GM12874 (cell line): ENCODE measurements around the gene FAM3D.

ENCODE experiments used
- TF ChIP-seq, protein P1 (sequence below): IDR thresholded peaks from 2 replicates; pipeline ENCODE4 v1.5.1; 2011; ENCODE audit warnings: low read depth, mild to moderate bottlenecking, control low read depth, low read length, moderate library complexity; ENCODE audit not compliant: insufficient read depth

Gene FAM3D

GRCh38 chr3:58603606-58604005, 63.0 kb downstream of the FAM3D start:
- TF ChIP-seq, protein P1, sequence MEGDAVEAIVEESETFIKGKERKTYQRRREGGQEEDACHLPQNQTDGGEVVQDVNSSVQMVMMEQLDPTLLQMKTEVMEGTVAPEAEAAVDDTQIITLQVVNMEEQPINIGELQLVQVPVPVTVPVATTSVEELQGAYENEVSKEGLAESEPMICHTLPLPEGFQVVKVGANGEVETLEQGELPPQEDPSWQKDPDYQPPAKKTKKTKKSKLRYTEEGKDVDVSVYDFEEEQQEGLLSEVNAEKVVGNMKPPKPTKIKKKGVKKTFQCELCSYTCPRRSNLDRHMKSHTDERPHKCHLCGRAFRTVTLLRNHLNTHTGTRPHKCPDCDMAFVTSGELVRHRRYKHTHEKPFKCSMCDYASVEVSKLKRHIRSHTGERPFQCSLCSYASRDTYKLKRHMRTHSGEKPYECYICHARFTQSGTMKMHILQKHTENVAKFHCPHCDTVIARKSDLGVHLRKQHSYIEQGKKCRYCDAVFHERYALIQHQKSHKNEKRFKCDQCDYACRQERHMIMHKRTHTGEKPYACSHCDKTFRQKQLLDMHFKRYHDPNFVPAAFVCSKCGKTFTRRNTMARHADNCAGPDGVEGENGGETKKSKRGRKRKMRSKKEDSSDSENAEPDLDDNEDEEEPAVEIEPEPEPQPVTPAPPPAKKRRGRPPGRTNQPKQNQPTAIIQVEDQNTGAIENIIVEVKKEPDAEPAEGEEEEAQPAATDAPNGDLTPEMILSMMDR: no peak

DNA sequence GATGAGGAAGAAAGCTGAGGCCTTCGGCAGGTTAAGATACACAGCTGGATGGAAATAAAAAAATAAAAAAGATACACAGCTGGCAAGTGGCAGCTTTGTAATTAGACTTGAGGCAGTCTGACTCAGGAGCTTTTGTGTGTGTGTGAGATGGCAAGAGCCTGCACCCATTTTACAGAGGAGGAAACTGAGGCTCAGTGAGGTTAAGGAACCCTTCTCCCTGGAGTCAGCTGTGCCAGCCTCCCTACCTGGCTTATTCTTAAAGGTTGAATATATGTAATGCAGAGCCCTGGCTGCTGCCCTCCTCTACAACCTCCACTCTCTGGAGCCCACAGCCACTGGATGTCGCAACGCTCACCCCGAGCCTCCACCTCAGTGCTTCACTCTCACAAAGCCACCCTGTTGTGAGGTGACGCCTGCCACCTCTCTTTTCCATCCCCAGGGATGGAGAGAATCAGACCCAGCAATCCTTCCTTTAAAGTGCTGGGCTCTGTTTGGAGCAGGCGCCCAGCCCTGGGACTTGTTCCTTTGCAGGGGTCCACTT, 68.7 kb downstream of the FAM3D start:
- TF ChIP-seq, protein P1: no peak

GRCh38 chr3:58596834-58597518, 69.6 kb downstream of the FAM3D start:
- TF ChIP-seq, protein P1: no peak

DNA sequence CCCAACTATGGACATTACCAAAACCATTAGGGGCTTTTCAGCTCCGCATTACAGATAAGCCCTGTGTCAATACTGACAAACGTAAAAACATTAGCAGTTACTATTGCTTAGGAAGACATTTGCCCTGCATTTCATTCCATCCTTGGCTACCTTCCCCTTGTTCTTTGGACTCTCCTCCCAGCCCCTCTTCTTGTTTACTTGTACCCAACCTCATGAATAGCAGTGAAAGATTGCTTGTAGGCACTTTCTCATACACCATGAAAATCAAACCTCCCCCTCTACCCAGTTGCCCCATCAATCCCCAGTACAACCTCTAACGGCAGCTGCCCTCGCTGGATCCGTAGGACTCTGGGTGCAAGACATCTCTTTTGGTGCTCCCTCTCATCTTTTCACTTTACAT, 72.5 kb downstream of the FAM3D start:
- TF ChIP-seq, protein P1: no peak

DNA sequence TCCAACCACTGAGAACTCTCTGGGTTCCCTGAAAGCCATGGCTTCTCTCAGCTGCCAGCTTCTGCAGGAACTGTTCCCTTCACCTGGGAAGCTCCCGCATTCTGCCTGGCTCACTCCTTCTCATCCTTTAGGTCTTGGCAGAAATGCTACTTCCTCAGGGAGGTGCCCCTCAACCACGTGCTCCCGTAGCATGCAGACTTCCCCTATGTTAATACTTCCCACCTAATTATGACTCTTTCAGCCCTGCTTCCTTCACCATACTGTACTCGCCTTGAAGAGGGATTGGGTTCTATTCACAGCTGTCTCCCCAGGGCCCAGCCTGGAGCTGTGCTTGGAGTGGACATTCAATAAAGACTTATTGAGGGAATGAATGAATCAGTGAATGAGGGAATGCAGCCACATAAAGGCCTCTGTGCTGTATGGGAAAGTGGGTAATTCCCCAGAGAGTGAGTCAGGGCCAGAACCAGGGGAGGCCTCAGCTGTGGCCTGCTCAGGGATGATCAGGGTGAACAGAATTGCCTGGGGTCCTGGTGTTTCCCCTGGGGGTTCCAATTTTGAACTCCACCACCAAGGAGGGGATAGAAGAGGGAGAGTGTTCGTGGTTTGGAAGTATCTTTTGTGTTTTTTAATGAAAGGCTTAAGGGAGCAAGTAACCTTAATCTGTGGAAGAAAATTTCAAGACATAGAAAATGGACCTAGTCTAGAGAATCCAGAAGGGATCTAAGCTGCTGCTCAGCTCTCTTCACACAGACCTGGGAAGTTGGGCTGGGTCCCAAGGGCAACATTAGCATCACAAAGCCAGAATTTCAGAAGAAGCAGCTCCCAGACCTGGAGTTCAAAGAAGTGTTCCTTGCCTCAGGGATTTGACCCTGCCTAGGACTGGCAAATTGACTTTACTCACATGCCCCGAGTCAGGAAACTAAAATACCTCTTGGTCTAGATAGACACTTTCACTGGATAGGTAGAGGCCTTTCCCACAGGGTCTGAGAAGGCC, 74.8 kb downstream of the FAM3D start:
- TF ChIP-seq, protein P1: no peak

DNA sequence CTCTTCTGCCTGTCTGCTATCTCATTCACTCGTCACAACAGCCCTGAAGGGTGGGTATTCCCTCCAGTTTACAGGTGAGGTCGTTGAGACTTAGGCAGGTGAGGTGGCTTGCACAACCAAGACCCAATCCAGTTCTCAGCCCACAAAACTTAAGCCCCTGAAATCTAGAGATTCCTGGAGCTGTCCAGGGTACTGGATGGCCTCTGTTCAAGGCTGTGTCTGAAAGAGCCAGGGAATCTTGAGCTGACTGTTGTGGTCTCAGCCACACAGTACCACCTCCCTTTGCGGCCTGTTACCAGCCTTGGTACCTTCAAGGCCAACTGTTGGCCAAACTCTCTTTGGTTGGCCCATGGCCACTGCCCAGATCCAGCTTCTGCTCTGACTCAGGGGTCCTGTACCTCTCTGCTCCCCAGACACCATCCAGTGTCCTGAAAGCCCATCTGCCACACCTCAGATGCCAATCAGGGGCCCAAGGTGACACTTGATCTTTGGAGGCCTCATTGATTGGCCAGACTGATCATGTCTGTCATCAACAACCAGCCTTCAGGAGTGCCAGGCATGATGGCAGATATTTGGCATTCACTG, 78.5 kb downstream of the FAM3D start:
- TF ChIP-seq, protein P1: no peak

DNA sequence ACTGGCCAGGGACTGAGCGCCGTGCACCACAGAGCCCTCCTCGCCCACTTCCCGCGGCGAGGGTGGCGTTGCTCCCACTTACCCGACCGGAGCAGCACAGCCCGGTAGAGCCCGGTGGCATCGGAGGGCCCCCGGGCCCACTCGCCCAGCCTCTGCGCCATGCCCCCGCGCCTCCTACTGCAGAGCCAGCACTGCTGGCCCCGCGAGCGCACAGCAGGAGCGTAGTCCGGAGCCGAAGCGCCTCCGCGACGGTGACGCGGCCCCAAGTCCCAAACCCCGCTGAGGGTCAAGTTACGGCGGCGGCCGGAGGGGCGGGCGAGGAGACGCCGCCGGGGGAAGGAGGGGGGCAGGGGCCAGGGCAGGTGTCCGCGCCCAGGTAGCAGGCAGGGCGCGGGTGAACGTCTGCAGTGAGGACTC, 79.8 kb downstream of the FAM3D start:
- TF ChIP-seq, protein P1: no peak
